Embryonic facial prominence (tissue), 1 donor: ENCODE results near the gene OSBPL5.
"Not testable (repeated sequence)": the region's sequence is repeated elsewhere in the genome, so short reads cannot be mapped to it uniquely, and the experiment has no call there.

Experiments used
- DNase-seq: peaks from one replicate; pipeline ENCODE4 v3.0.0-alpha.2; 2016; ENCODE audit errors: extremely low spot score

The OSBPL5 gene

GRCh38 chr11:3085052-3085451 is 80.1 kb downstream of the OSBPL5 start:
- no peak for DNase-seq

GRCh38 chr11:3083321-3083720 is 81.8 kb downstream of the OSBPL5 start:
- no peak for DNase-seq

- no peak for DNase-seq
Observed at GRCh38 chr11:3081386-3081751, 83.7 kb downstream of the OSBPL5 start.

- DNase-seq = no peak
Observed at GRCh38 chr11:3080733-3081385, 84.3 kb downstream of the OSBPL5 start.

GRCh38 chr11:3080104-3080503 is 85.0 kb downstream of the OSBPL5 start:
- DNase-seq = no peak

GRCh38 chr11:3077846-3078440 is 87.2 kb downstream of the OSBPL5 start:
- DNase-seq = no peak

- DNase-seq = no peak
Observed at GRCh38 chr11:3077189-3077836, 87.8 kb downstream of the OSBPL5 start.

- DNase-seq = no peak
Observed at GRCh38 chr11:3074912-3075589, 90.1 kb downstream of the OSBPL5 start.

- DNase-seq = peak; percentile 78
Observed at GRCh38 chr11:3073029-3073435, 92.1 kb downstream of the OSBPL5 start.

GRCh38 chr11:3069425-3069824 is 95.7 kb downstream of the OSBPL5 start:
- no peak for DNase-seq

- not testable (repeated sequence) for DNase-seq
Observed at GRCh38 chr11:3066308-3066707, 98.8 kb downstream of the OSBPL5 start.

GRCh38 chr11:3064709-3065108 is 100.4 kb downstream of the OSBPL5 start:
- not testable (repeated sequence) for DNase-seq

- DNase-seq = not testable (repeated sequence)
Observed at GRCh38 chr11:3063876-3064275, 101.2 kb downstream of the OSBPL5 start.

- not testable (repeated sequence) for DNase-seq
Observed at GRCh38 chr11:3063432-3063831, 101.7 kb downstream of the OSBPL5 start.

GRCh38 chr11:3060436-3061025 is 104.6 kb downstream of the OSBPL5 start:
- DNase-seq = no peak

- DNase-seq = no peak
Observed at GRCh38 chr11:3058753-3059664, 106.1 kb downstream of the OSBPL5 start.

GRCh38 chr11:3057069-3057963 is 107.8 kb downstream of the OSBPL5 start, which contains the start of gene CARS1:
Gene CARS1, minus strand, starts transcription at chr11:3057423. Its CDS starts 56 bp downstream, at chr11:3057367.
- DNase-seq = peak; percentile 89

GRCh38 chr11:3056296-3057068 is 108.6 kb downstream of the OSBPL5 start:
- DNase-seq = no peak

GRCh38 chr11:3055891-3056290 is 109.2 kb downstream of the OSBPL5 start:
- DNase-seq = no peak
